ENCODE measurements around the gene NCR3LG1.

Gene NCR3LG1

DNA sequence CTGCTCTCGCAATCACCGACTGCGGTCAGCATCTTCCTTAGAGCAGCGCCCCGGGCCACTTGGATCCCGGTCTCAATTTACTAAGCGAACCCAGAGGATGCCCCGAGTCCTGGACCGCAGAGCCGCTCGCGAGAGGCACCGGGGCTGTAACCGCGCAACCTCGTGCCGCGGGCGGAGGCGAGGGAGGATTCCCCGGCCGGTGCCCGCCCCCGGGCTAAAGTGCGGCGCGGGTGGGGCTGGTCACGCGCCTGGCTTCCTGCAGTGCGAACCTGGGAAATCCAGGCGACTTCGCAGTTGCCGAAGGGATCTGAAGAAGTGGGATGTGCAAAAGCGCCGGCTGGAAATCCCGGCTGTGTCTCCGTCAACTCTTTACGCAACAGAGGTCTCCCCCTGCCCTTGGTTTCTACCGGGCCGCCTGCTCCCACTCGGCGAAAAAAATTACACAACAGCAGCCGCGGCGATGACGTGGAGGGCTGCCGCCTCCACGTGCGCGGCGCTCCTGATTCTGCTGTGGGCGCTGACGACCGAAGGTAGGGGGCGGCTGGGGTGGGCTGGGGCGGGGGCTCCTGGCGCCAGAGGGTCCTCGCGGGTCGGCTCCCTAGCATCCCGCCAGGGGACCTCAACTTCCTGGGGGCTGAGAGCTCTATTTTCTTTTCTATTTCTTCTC, at the start of gene NCR3LG1:
NCR3LG1 (plus strand) TSS at position 291 of the 667 bp plus-strand sequence; CDS start at position 461, 170 bp downstream.
- TF ChIP-seq GATA3 (IDR thresholded peaks at IDR 0.05; ENCODE audit: low read depth, low read length) (no peak), GATA2 (IDR thresholded peaks at IDR 0.05; ENCODE audit: low read depth, low read length) (no peak)

- TF ChIP-seq GATA2 (IDR thresholded peaks at IDR 0.05; ENCODE audit: low read depth, low read length) (no peak), GATA3 (IDR thresholded peaks at IDR 0.05; ENCODE audit: low read depth, low read length) (no peak)
Measured at GRCh38 chr11:17313349-17314231, 38.0 kb upstream of the NCR3LG1 start.

- TF ChIP-seq GATA2 (IDR thresholded peaks at IDR 0.05; ENCODE audit: low read depth, low read length) (no peak), GATA3 (IDR thresholded peaks at IDR 0.05; ENCODE audit: low read depth, low read length) (no peak)
Measured at GRCh38 chr11:17314232-17314547, 37.4 kb upstream of the NCR3LG1 start.

DNA sequence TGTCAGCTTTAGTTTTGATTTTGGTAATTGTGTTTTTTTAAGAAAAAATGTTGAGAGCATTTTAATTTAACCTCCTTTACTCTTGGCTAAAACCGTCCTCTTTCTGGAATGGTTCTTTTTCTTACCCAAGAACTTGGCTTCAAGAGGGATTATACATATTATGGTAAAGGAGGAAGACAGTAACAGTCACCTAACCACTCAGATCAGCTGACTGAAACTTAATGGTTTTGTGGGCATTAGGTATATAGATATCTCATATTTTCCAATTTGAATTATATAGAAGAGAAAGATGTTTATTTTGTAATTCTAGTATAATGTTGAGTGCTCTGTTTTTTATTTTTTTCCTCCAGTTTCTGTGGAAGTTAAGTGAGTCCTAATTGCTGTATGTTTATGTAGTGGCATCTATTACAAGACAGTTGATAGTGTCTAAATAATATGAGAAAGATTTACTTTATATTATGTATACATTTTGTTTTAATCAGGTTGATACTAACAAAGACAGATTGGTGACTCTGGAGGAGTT, 36.6 kb upstream of the NCR3LG1 start:
- TF ChIP-seq GATA2 (IDR thresholded peaks at IDR 0.05; ENCODE audit: low read depth, low read length) (no peak), GATA3 (IDR thresholded peaks at IDR 0.05; ENCODE audit: low read depth, low read length) (no peak)

DNA sequence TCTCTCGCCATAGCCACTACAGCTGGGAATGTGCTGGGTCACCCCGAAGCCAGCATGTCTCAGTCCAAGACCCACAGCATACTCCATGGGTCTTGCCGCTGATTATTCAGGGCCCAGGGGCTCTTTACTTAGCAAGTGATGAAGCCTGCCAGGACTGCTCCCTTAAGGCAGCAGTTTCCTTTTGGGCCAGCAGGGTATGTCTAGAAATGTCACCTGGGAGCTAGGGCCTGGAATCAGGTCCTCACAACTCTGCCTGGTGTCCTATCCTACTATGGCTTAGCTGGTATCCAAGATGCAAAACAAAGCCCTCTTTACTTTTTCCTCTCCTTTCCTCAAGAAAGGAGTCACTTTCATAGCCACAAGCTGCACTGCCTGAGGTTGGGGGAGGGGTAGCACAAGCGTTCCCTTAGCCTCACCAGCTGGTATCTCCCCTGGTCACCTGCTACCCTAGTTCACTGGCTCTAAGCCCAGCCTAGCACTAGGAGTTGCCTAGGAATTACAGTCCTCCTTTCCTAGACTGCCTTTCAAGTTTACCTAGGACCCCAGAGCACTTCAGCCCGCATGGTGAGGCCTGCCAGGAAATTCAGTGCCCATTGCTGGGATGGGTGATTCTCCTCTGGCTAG, 22.6 kb upstream of the NCR3LG1 start:
- no peak for TF ChIP-seq GATA2 (IDR thresholded peaks at IDR 0.05; ENCODE audit: low read depth, low read length)
- no peak for TF ChIP-seq GATA3 (IDR thresholded peaks at IDR 0.05; ENCODE audit: low read depth, low read length)

GRCh38 chr11:17331669-17332068, 19.9 kb upstream of the NCR3LG1 start:
- TF ChIP-seq GATA2 (IDR thresholded peaks at IDR 0.05; ENCODE audit: low read depth, low read length) (no peak), GATA3 (IDR thresholded peaks at IDR 0.05; ENCODE audit: low read depth, low read length) (no peak)

- TF ChIP-seq GATA2 (IDR thresholded peaks at IDR 0.05; ENCODE audit: low read depth, low read length) (no peak), GATA3 (IDR thresholded peaks at IDR 0.05; ENCODE audit: low read depth, low read length) (no peak)
Measured at GRCh38 chr11:17333799-17334586, 17.6 kb upstream of the NCR3LG1 start.

- TF ChIP-seq GATA2 (IDR thresholded peaks at IDR 0.05; ENCODE audit: low read depth, low read length) (no peak), GATA3 (IDR thresholded peaks at IDR 0.05; ENCODE audit: low read depth, low read length) (no peak)
Measured at GRCh38 chr11:17343257-17343656, 8.3 kb upstream of the NCR3LG1 start.

DNA sequence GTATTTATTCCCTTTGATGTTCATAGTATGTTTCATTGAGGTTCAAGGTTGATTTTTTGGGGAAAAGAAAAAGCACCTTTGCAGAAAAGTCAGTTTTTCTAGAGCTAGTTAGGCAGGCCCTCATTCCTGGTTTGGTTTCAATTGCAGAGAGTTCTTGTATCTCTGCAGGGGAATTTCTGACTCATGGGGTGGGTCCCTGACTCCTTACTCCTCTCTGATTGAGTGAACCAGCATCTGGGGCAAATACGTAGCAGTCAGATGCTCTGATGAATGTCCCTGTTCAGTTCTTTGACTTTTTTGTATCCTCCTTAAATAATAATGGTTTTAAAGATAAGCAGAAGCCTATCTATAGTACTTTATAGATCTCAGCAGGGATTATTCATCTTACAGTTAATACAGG, 7.7 kb upstream of the NCR3LG1 start:
- TF ChIP-seq GATA2 (IDR thresholded peaks at IDR 0.05; ENCODE audit: low read depth, low read length) (no peak), GATA3 (IDR thresholded peaks at IDR 0.05; ENCODE audit: low read depth, low read length) (no peak)

DNA sequence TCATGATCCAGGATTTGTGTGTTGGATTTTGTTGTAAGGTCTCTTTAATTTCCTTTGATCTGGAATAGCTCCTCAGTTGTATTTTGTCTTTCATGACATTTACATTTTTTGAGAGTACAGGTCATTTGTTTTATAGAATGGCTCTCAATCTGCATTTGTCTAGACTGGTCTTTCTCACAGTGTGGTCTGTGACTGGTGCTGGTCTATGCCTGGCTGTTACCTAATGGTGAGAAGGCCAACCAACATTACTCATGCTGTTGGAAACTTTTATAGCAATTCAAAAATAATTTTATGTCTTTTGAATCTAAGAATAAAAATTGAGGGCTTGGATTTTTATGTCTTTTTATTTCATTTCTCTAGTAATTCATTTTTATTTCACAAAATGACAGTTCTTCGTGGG, 3.9 kb upstream of the NCR3LG1 start:
- no peak for TF ChIP-seq GATA2 (IDR thresholded peaks at IDR 0.05; ENCODE audit: low read depth, low read length)
- TF ChIP-seq GATA3 (IDR thresholded peaks at IDR 0.05; ENCODE audit: low read depth, low read length) = no peak

DNA sequence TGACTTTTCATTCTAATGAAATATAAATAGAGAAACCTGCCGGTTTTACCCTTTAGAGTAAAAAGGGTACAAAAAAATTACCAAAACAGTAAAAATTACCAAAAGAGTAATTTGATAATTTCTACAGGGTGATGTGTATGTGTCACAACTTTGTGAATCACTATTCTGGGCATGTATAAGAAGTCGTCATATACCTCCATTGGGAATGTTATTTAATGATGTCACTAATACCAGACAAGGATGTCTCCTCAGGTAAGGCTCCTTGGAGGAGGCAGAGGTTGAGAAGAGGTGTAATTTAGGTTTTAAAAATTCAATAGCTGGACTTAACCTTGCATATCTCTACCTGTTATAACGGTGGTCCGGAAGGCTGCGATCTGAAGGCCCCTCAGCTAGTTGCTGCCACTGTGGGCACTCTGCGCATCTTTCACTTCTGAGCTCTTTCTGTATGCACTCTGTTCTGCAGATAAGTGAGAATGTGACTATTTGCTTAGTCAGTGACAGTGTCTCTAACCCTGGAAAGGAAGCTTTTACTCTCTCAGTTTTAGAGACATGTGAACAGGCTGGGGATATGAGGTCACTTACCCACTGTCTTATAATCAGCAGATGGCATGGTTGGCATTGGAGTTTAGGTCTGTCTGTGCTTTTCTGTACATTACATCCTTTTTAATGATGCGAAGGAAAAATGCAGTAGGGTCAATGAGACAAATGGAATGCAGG, 987 bp upstream of the NCR3LG1 start:
- no peak for TF ChIP-seq GATA3 (IDR thresholded peaks at IDR 0.05; ENCODE audit: low read depth, low read length)
- no peak for TF ChIP-seq GATA2 (IDR thresholded peaks at IDR 0.05; ENCODE audit: low read depth, low read length)

DNA sequence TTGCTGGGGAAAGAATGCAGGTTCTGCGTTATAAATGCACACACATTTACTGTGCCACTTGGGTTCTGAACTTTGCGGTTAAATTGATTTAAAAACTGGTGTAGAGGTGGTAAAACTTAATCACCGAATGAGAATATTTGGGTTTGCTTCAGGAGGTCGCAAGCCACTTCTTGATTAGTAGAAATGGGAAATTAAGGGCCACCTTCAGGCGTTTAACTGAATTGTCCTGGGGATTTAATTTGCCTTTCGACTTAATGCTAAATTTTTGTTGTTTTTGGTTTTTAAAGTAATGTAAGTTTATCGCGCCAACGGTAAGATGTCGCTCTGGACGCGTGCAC, 459 bp upstream of the NCR3LG1 start:
- no peak for TF ChIP-seq GATA3 (IDR thresholded peaks at IDR 0.05; ENCODE audit: low read depth, low read length)
- TF ChIP-seq GATA2 (IDR thresholded peaks at IDR 0.05; ENCODE audit: low read depth, low read length) = no peak

Measured in SH-SY5Y (cell line).